H1 (cell line): Measurements from ENCODE around the gene TLR1.

ENCODE experiments used
- CBX8 ChIP-seq: fragments of 300-800, 300-1000 bp; sonication (generic); IDR thresholded peaks from 2 replicates; pipeline ENCODE4 v1.7.1; 2016; ENCODE audit warnings: low read depth, low read length, borderline replicate concordance
- CTCF ChIP-seq, 3 experiments: IDR thresholded peaks; 1 replicate in 2 of 3; 2 replicates in 1 of 3; pipeline versions ENCODE4 v1.5.1 to v1.6.1; 2011; ENCODE audit warnings: low read length in 3 of 3, mild to moderate bottlenecking in 3 of 3, inconsistent platforms in 2 of 3, low read depth in 1 of 3, moderate library complexity in 1 of 3; ENCODE audit not compliant: insufficient read depth in 1 of 3; ENCODE audit errors: control extremely low read depth in 1 of 3
- POLR2AphosphoS5 ChIP-seq: IDR thresholded peaks from 2 replicates; pipeline ENCODE4 v1.6.1; 2011; ENCODE audit warnings: low read depth, low read length
- RFX5 ChIP-seq: IDR thresholded peaks from 2 replicates; pipeline ENCODE4 v1.6.1; 2011; ENCODE audit warnings: low read depth, low read length, improper control_type of control experiment, borderline replicate concordance
- SIN3A ChIP-seq, 2 experiments: IDR thresholded peaks in 1 of 2; conservative IDR thresholded peaks in 1 of 2; 2 replicates each; pipeline ENCODE4 v1.6.1; 2011 to 2012; ENCODE audit warnings: low read length in 2 of 2, improper control_type of control experiment in 1 of 2, low read depth in 1 of 2, mild to moderate bottlenecking in 1 of 2

- TF ChIP-seq POLR2AphosphoS5 (no peak), RFX5 (no peak), CTCF (IDR thresholded peaks at IDR 0.05; ENCODE audit: control extremely low read depth in 1 of 3, insufficient read depth in 1 of 3, low read depth in 1 of 3, low read length in 3 of 3) (no peak), CBX8 (no peak), SIN3A (conservative IDR thresholded peaks at IDR 0.05 in 1 of 2, IDR thresholded peaks at IDR 0.05 in 1 of 2; ENCODE audit: low read depth in 1 of 2, low read length in 2 of 2) (no peak)
These were observed 44.8 kb downstream of the TLR1 start for GRCh38 chr4:38759790-38760122.
